ENCODE measurements around the gene HIPK2.

Gene HIPK2

GRCh38 chr7:139777948-139778841, at the start of gene HIPK2:
Gene HIPK2, minus strand, starts transcription at chr7:139777998. Its CDS starts 375 bp downstream, at chr7:139777623.
- DNase-seq, result peak; percentile 52 to 57

- no peak for DNase-seq
Observed at GRCh38 chr7:139827042-139827441, 49.2 kb upstream of the HIPK2 start.

- DNase-seq, result peak in 1 of 2 donors; percentile 18
Observed at GRCh38 chr7:139825666-139826290, 48.0 kb upstream of the HIPK2 start.

GRCh38 chr7:139823959-139824521, 46.2 kb upstream of the HIPK2 start:
- DNase-seq, result no peak

DNA sequence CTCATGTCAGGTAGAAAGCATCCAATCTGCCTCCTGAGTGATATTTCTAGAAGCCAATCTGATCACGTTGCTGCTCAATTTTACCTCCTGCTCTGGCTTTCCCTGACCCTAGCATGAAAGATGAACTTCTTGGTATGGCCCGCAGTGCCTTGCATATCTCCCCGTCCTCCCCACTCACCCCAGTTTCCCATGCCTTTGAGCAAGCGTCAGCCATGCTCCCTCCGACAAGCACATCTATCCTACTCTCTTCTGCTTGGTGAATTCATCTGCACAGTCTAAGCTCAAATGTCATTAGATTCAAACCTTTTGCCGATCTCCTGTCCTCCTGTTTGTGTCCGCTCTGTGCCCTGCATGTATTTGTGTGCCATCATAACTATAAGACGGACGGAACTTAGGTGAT, 45.1 kb upstream of the HIPK2 start:
- no peak for DNase-seq

DNA sequence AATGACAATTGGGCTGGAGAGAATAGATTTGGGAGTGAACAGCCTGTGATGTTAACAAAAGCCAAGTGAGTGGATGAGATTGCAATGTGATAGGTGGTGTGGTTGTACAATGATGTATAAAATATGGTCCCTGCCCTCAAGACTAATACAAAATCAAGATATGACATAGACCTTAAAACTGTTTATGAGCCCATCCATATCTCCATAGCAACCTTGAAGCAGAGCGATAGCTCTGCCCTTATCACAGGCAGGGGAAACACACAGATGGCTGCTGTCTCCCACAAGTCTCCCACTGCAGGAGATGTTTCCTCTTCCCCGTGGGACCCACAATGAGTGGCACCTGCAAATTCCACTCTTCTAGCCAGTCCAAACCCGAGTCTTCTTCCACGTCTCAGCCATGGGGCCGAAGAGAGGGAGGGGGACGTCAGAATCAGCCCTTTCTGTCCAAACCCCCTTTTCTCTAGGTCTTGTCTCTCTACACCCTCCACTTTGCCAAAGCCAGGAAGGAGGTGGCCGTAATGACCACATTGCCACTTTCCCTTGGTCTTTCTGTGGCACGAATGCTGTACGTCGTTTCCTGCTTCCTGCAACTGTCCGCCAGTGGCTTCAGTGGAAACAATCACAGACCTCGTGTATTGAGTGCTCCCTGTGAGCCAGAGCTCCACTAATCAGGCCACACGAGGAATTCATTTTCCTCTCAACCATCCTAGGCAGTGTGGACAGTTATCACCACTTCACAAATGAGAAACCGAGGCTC, 43.7 kb upstream of the HIPK2 start:
- DNase-seq, result no peak

DNA sequence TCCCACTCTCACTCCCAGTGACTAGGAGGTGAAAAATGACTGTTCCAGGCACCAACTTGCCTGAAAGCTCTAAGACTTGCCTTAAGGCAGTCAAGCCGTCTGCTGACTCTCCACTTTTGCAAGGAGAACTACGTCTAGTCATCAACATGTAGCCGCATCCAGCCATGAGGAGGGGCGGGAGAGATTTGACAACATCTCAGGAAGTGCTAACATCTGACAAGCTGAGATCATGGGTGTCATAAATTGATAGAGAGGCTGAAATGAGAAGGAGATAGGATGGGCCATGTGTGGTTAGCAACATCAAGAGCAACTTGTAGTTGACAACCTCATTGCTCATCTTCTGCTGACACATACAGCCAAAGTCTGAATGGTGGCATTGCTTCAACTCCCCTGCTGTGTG, 42.3 kb upstream of the HIPK2 start:
- DNase-seq, result peak; percentile 9 to 56

- DNase-seq, result no peak
Observed at GRCh38 chr7:139817249-139817648, 39.5 kb upstream of the HIPK2 start.

- DNase-seq, result no peak
Observed at GRCh38 chr7:139813689-139814088, 35.9 kb upstream of the HIPK2 start.

DNA sequence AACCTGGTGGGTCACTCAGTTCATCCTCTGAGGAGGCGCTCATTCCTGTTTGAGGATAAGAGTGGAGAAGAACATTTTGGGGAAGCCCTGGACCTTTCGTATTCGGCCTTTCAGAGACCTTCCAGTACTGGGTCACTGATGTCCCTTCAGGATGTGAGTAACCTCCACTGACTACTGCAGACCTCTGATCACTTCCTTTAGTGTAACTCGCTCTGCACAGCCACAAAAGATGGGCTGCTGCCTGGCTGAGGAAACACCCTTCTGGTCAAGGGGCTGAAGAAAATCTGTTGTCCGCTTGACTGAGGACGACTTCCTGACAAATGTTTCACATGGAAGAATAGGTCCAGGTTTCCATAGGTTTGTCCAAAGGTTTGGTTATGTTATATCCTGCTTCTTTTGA, 35.4 kb upstream of the HIPK2 start:
- no peak for DNase-seq

DNA sequence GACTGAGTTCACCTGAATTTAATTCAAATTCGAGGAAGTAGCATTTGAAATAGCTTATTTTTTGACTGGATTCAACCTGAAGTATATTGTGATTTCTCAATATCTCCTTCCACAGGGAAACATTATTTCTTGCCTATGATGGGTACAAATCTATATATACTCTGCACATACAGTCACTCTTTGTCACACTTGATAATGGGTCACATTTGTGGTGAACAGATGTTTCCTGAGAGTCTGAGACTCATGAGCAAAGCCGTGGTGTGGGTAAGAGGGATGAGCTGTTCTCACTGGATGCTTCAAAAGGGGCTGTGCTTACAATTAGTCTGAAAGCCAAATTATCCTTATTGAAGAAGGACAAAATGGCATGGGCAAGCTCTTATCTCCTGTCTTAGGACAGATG, 33.3 kb upstream of the HIPK2 start:
- no peak for DNase-seq

DNA sequence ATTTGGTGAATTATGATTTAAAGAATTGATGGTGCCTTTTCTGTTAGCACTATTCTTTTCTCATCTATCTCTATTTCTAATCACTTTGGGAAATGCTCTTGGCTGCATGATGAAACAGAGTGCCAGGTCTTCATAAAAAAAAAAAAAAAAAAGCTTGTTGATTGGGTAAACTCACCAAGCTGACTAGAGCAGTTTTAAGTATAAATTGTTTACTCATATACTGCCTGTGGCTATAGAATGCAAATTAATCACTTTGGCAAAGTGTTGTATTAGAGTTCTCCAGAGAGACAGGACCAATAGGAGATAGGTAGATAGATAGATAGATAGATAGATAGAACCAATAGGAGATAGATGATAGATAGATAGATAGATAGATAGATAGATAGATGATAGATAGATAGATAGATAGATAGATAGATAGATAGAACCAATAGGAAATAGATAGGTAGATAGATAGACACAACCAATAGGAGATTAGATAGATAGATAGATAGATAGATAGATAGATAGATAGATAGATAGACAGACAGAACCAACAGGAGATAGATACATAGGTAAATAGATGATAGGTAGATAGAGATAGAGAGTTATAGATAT, 31.1 kb upstream of the HIPK2 start:
- DNase-seq, result no peak

DNA sequence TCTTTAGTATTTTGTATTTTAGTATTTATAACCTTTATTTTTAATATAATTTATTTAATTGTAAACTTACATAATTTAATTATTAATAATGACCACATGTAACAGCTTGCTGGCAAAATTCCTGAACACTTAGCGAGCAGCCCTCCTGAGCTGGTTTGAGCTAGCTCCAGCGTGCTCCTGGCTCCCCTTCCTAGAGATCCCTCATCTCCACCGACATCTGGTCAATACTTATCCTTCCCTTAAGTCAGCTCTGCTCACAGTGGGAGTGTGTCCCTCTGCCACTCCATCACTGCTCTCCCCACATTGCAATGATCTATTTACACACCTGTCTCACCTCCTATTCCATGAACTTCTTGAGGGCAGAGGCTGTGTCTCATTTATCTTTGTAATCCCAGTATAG, 30.6 kb upstream of the HIPK2 start:
- DNase-seq, result no peak

- no peak for DNase-seq
Observed at GRCh38 chr7:139807009-139807408, 29.2 kb upstream of the HIPK2 start.

GRCh38 chr7:139804571-139804970, 26.8 kb upstream of the HIPK2 start:
- no peak for DNase-seq

DNA sequence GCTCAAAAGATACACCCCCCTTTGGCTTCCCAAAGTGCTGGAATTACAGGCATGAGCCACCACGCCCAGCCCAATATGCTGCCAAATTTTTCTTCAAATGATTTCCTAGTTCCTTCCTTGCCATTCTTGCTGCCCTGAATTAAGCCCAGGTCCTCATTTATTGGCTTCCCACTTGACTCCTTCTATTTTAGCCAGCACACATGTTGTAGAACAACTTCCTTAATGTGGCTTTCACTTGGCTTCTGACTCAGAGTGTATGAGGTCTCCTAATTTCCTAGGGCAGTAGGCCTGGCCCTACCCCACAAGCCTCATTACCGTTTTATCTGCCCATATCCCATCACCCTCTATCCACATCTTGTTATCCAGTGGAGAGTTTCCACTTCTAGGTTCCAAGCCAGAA, 21.8 kb upstream of the HIPK2 start:
- peak; percentile 69 to 72 for DNase-seq

DNA sequence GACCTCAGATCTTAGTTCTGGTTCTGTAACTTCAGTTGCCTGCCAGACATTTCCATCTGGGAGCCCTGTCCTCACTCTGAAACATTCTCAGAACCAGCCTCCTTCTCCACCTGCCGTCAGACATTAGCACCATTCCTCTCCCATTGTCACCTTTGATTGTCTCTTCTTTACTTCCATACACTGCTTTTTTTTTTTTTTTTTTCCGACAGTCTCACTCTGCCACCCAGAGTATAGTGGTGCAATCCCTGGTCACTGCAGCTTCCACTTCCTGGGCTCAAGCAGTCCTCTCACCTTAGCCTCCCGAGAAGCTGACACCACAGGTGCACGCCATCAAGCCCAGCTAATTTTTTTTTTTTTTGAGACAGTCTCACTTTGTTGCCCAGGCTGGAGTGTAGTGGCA, 21.1 kb upstream of the HIPK2 start:
- no peak for DNase-seq

- no peak for DNase-seq
Observed at GRCh38 chr7:139798221-139798620, 20.4 kb upstream of the HIPK2 start.

DNA sequence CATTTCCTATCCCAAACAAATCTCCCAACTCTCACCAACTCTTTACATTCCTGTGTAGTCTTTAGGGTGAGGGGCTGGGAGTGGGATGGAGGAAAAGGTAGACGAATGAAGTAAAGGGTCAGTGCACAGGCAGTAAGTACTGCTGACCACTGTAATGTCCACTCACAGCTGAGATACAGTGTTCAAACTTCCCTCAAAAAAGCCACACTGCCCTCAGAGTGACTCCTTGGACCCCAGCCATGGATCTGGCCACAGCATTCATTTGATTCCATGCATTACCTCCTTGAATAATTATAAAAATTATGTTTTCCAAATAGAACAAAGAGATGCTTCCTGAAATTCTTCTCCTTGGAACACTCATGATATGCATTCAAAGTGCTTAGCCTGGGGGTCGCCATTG, 19.8 kb upstream of the HIPK2 start:
- DNase-seq, result no peak

- DNase-seq, result peak in 1 of 2 donors; percentile 53
Observed at GRCh38 chr7:139791316-139791715, 13.5 kb upstream of the HIPK2 start.

GRCh38 chr7:139784648-139785047, 6.8 kb upstream of the HIPK2 start:
- no peak for DNase-seq

DNA sequence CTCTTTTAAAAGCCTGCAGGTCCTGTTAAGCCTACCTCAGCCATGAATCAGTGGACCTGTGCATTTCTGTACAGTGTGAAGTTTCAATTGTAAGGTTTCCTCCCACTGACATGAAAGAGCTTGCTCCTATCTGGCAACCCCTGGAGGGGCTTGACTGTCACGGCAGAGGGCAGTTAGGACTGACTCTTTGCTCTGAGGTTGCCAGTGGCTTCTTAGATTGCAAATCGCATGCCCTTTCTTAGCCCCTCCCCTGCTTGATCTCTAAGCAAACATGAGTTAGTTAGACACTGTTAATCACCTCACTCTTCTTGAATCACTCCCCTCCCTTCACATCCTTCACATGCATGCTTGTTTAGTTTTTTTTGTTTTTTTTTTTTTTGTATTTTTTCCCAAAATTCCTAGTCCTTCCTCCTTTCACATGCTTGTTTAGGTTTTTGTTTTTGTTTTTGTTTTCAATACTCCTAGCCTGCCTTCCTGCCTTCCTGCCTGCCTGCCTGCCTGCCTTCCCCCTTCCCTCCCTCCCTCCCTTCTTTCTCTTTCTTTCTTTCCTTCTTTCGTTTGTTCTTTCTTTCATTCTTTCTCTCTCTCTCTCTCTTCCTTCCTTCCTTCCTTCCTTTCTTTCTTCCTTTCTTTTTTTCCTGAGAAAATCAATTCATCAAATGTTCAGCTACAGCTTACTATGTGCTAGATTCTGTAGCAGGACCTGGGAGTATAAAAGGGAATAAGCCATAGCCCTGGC, 6.0 kb upstream of the HIPK2 start:
- DNase-seq, result no peak
